ENCODE data around the gene SPATA9. TPM values are rescaled to one million over a fixed set of nuclear protein-coding genes. Genes with fewer than 3 reads are reported as not detected.

SPATA9 gene
- total RNA-seq, 1 donor from 2014 or later = 3.5 TPM

DNA sequence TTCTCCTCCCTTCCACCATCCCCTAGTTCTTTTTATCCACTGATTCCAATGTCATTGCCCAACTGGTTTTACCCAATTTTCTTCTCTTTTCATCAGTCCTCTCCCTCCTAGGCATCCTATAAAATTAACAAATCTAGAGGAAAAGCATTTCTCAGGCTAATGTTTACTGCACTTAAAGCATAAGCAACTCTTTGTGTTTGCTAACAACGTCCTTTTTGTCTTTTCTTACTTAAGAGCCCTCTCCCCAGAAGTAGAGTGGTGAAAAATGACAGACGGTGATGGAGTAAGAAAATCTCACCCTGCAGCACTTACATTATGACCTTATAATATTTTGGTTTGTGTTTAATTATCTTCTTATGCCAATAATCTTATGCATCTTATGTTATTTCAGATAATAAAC lies 1.6 kb upstream of the SPATA9 start:
- no peak for DNase-seq (ENCODE audit: low spot score)

DNA sequence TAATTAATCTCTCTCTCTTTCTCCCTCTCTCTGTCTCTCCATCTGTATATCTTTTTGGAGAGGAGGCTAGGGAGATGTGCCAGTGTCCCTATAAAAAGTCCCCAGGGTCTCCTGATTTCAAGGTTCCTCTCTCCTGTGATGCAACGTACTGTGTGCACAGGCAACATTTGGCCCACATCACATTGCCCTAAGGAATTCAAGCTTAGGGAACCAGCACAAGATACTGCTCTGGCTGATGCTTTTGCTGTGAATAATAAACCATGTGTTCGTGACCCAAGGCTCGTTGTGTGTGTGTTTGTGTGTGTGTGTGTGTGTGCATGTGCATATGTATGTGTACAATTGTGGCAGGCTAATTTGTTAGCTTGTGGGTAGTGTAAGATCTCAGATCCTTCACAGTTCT lies 9.7 kb downstream of the SPATA9 start:
- no peak for DNase-seq (ENCODE audit: low spot score)

DNA sequence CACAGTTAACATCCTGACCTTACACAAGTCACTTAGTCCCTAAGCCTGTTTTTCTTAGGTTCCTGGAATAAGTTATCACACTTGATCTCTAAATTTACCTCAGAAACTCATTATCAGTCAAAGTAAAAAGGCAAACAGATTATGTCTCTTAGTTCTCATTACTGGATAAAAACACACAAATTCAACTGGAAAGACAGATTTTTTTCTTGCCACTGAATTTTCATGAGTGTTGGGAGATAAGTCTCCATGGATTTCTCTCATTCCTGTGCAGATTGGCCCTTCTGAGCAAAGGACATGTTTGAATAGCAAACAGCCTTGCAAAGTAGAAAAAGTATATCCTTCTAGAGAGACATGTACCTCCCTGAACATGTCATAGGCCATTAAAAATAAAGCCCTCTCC lies 10.2 kb downstream of the SPATA9 start:
- DNase-seq (ENCODE audit: low spot score) = no peak

DNA sequence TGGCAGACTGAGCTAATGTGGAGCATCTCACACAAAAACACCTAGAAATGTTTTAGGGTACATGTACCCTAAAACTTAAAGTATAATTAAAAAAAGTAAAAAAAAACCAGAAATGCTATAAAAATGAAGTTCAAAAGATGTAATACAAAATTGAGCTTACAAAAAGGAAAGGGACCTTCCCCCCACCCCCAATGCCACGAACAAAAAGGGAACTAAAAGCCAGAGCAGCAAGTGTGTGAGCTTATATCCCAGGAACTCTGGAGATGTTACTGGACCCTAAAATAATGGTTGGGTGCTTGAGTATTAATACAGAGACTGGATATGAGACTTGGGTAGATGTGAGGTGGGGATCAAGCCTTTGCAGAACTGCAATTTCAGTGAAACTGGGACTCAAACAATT lies 11.0 kb downstream of the SPATA9 start:
- no peak for DNase-seq (ENCODE audit: low spot score)

DNA sequence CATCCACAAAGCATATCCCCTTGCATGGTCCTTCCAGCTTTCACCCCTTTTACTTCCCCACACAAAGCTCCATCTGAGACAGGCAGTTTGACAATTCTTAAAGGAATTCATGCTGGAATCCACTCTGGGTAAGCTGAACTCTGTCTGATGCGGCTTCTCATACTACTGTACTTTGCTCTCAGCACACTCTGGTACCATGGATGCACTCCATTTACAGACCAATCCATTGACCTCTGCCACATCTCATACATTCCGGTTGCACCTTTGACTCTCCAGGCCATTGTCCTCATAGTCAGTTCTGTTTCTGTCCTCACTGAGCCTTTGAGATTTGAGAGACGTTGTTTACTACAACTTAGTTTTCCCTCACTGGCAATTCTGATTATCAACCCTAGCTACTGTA lies 12.2 kb downstream of the SPATA9 start:
- no peak for DNase-seq (ENCODE audit: low spot score)

GRCh38 chr5:95669985-95670384 lies 12.8 kb downstream of the SPATA9 start:
- no peak for DNase-seq (ENCODE audit: low spot score)

DNA sequence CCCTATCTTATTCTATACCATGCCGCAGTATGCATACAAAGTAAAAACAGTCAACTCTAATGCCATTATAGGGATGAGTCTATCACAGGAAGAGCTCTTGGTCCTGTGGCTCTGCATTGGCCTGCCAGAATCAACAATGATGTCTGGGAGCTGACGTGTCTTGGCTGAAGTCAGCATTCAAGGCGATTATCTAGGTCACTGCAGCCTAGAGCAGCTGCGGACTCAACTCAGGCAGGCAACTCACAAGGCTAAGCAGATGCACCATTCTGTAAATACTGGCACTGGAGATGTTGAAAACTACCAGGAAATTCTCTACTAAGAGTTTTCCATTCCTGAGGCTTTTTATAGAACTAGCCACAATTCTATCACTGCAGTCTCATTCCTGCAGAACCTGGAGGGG lies 13.3 kb downstream of the SPATA9 start:
- DNase-seq (ENCODE audit: low spot score) = no peak

- no peak for DNase-seq (ENCODE audit: low spot score)
These were observed 14.1 kb downstream of the SPATA9 start for GRCh38 chr5:95668728-95669127.

GRCh38 chr5:95668216-95668615 lies 14.6 kb downstream of the SPATA9 start:
- DNase-seq (ENCODE audit: low spot score) = no peak

GRCh38 chr5:95667678-95668077 lies 15.1 kb downstream of the SPATA9 start:
- DNase-seq (ENCODE audit: low spot score) = no peak

- DNase-seq (ENCODE audit: low spot score) = no peak
These were observed 15.7 kb downstream of the SPATA9 start for GRCh38 chr5:95667061-95667618.

DNA sequence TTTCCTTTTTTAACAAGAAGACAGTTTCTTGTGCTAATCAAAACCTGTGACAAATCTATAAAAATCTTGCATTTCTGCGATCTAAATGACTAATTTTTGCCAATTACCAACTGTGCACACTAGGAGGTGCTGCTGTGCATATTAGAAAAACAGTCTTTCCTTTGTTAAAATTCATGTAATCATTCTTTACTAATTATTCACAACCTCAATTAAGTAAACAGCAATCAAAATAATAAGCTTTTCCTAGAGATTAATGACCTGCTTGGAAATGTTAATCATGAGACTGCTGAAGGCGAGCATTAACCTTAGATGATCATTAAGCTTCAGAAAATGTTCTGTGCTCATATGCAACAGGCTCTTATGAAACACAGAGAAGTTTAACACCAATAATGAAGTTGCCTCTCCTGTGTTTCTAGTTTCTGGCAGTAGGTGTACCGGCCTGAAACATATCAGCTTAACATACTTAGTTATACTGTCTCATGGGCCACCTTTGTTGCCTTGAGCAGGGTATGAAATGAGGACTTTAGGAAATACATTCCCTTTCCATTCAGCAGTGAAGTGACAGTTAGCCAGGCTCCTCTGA lies 18.5 kb downstream of the SPATA9 start:
- no peak for DNase-seq (ENCODE audit: low spot score)

DNA sequence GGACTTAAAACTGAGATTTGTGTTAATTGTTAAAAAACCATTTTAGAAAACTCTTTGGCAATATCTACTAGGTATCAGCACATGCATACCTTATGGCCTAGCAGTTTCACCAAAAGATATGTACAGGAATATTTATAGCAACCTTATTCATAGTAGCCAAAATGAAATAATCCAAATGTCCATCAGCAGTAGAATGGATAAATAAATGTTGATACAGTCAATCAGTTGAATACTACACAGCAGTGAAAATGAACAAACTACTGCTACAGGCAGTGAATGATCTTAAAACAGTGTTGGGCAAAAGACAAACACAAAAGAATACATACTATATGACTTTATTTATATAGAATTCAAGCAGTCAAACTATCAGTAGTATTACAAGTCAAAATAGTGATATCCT lies 19.8 kb downstream of the SPATA9 start:
- DNase-seq (ENCODE audit: low spot score) = no peak

GRCh38 chr5:95660060-95660459 lies 22.7 kb downstream of the SPATA9 start:
- no peak for DNase-seq (ENCODE audit: low spot score)

DNA sequence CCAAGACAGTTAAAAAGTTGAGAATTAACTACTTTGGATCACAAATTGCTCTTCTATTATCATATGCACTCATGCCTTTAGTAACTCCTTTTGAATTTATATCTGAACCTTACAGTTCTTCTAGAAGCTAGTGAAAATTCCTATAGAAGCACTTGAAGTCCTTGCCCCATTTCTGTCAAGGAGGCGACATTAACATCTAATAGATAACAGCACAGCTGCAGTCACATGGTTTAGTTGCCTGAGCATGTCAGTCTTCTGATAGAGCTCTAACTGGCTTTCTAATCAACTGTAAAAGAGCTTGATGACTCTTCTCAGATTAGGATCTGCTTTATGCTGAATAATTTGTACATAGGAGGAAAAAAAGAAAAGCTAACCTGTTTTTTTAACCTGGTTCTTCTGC lies 27.2 kb downstream of the SPATA9 start:
- no peak for DNase-seq (ENCODE audit: low spot score)

DNA sequence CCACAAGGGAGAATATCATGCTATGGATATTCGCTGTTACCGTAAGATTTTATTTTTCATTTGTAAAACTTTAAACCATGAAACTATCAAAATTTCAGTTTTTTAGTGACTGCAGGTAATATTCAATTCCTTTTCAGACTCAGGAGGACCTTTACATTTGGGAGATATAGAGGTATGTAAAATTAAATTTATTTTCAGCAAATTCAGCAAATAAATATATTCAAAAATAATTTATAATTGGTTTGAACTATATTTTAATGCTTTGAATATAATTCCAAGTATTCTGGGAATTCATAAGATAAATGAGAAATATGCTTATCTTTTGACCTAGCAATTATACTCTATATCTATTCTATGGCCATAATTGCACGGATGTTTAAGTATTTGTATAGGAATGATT lies 28.6 kb downstream of the SPATA9 start:
- DNase-seq (ENCODE audit: low spot score) = no peak

- DNase-seq (ENCODE audit: low spot score) = no peak
These were observed 29.9 kb downstream of the SPATA9 start for GRCh38 chr5:95652849-95653248.

- DNase-seq (ENCODE audit: low spot score) = no peak
These were observed 32.8 kb downstream of the SPATA9 start for GRCh38 chr5:95649842-95650620.

DNA sequence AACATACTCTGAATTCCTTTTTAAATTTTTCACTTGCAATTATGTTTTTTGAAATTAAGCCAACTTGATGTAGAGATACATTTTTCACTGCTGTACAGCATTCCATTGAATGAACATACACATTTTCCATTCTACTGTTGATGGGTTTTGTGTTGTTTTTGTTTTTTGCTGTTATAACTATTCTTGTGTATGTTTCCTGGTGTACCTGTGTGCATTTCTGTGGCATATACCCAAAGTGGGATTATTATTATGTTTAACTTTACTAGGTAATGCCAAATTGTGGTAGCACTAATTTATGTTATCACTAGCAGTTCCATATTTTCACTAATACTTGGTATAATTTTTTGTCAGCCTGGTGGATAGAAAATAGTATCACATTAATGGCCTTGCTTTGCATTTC lies 33.5 kb downstream of the SPATA9 start:
- no peak for DNase-seq (ENCODE audit: low spot score)

GRCh38 chr5:95647886-95648860 lies 34.6 kb downstream of the SPATA9 start:
- no peak for DNase-seq (ENCODE audit: low spot score)

- DNase-seq (ENCODE audit: low spot score) = peak; percentile 100
These were observed 36.0 kb downstream of the SPATA9 start, which contains the start of gene RFESD for GRCh38 chr5:95646569-95647431. Gene RFESD (plus strand): TSS chr5:95646777. CDS start chr5:95652272, 5,495 bp downstream.

Data from mesenteric fat pad (tissue), 1 donor.